ENCODE data around the gene ACTRT2.

DNA sequence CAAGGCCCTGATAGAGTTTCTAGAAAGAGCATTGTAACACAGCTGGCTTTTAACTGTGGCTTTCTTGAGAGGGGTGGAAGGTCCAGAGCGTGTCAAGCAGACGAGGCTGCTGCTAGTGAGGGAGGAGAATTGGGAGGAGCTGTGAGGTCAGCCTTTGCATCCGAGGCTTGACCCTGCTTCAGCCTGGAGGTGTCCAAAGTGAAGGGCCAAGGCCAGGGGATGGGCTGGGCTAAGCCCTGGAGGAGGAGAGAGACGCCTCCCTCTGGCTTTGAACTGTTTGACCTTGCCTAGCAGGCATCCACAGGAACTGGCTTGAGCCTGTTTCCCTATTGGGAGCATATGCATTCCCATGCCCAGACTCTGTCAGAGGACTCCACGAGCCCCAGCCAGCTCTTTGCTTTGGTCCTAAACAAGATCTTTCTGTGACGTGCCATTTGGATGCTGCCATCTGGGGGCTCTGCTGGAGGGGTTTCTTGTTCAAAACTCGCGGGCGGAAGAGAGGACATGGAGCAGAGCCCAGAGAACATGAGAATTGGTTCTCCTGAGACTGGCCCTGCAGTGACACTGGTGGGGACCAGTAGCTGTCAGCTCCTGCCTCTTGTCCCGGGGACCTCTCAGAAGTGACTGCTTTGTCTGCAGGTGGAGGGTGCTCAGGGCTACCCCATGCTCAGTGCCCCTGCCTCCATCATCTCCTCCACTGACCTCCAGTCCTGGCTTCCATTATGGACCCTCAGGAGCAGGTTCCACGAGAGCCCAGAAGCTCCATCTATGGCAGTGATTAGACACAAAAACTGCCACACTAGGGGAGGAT, 5.5 kb downstream of the ACTRT2 start:
- TF ChIP-seq, protein P1, sequence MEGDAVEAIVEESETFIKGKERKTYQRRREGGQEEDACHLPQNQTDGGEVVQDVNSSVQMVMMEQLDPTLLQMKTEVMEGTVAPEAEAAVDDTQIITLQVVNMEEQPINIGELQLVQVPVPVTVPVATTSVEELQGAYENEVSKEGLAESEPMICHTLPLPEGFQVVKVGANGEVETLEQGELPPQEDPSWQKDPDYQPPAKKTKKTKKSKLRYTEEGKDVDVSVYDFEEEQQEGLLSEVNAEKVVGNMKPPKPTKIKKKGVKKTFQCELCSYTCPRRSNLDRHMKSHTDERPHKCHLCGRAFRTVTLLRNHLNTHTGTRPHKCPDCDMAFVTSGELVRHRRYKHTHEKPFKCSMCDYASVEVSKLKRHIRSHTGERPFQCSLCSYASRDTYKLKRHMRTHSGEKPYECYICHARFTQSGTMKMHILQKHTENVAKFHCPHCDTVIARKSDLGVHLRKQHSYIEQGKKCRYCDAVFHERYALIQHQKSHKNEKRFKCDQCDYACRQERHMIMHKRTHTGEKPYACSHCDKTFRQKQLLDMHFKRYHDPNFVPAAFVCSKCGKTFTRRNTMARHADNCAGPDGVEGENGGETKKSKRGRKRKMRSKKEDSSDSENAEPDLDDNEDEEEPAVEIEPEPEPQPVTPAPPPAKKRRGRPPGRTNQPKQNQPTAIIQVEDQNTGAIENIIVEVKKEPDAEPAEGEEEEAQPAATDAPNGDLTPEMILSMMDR (IDR thresholded peaks at IDR 0.05): no peak
- no peak for TF ChIP-seq POLR2A (IDR thresholded peaks at IDR 0.05)

All from adrenal gland (tissue), 5 donors.